ENCODE results near the gene RANBP10. TPM values are rescaled to one million over a fixed set of nuclear protein-coding genes. Genes with fewer than 3 reads are reported as not detected.

RANBP10 gene
- total and polyA plus RNA-seq, 2 of the 8 experiments (the other 6 are each of a cell fraction or from before 2014, with no cell fraction given), result 14.2 to 16.8 TPM

DNA sequence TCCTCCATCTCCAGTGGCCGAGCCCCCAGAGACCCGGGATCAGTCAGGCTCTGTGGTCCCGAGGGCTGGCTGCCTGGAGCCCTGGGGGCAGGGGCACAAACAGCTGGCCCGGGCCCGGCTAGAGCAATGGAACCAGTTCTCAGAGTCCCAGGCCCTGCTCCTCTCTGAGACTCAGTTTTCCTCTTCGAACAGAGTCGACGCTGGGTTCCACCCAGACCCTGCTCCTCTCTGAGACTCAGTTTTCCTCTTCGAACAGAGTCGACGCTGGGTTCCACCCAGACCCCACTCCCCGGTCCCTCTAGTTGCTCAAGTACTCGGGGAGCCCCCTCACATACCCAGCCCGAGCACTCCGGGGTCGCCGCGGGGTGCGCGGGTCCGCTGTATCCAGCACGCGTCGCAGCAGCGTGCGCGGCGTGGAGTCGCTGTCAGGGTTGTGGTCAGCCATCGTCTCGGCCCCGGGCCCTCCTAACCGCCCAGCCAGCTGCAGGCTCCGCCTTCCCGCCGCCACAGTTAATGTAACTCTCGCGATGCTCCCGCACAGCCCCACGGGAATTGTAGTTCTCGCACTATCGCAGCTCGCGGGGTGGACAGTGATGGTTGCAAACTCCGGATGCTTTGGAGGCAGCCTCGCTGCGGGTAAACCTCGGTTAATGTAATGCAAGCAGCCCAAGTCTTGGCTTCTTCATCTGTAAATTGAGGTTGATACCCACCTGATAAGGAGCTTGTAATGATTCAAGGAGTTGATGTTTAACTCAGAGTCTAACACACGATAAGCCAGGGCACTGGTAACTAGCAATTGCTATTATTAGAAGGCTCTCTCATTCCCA, 27.3 kb upstream of the RANBP10 start (continued):
- TF ChIP-seq, protein P1, sequence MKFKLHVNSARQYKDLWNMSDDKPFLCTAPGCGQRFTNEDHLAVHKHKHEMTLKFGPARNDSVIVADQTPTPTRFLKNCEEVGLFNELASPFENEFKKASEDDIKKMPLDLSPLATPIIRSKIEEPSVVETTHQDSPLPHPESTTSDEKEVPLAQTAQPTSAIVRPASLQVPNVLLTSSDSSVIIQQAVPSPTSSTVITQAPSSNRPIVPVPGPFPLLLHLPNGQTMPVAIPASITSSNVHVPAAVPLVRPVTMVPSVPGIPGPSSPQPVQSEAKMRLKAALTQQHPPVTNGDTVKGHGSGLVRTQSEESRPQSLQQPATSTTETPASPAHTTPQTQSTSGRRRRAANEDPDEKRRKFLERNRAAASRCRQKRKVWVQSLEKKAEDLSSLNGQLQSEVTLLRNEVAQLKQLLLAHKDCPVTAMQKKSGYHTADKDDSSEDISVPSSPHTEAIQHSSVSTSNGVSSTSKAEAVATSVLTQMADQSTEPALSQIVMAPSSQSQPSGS (IDR thresholded peaks at IDR 0.05; ENCODE audit: low read length), result 0 out of 2 replicates have a peak, but pooled peaks have one; percentile 62
- TF ChIP-seq CEBPB (IDR thresholded peaks at IDR 0.05; ENCODE audit: low read depth, low read length) (no peak), PHF8 (conservative IDR thresholded peaks at IDR 0.05; ENCODE audit: low read depth, low read length) (peak; percentile 71), KDM5A (IDR thresholded peaks at IDR 0.05; ENCODE audit: low read length) (no peak), GTF2F1 (IDR thresholded peaks at IDR 0.05; ENCODE audit: borderline replicate concordance, low read depth, low read length) (no peak), NANOG (IDR thresholded peaks at IDR 0.05; ENCODE audit: insufficient read depth, low read depth, low read length, poor library complexity, severe bottlenecking) (no peak), EP300 (IDR thresholded peaks at IDR 0.05; ENCODE audit: borderline replicate concordance in 1 of 2, low read depth in 2 of 2, low read length in 2 of 2) (no peak), RBBP5 (IDR thresholded peaks at IDR 0.05; ENCODE audit: borderline replicate concordance, low read depth, low read length) (no peak), JUND (IDR thresholded peaks at IDR 0.05; ENCODE audit: low read length) (0 out of 2 replicates have a peak, but pooled peaks have one; percentile 16), SUZ12 (IDR thresholded peaks at IDR 0.05; ENCODE audit: low read length) (no peak), RNF2 (IDR thresholded peaks at IDR 0.05; ENCODE audit: borderline replicate concordance, low read depth, low read length, missing control alignments, poor library complexity, severe bottlenecking) (no peak), TEAD4 (IDR thresholded peaks at IDR 0.05; ENCODE audit: low read depth, low read length) (no peak), SP4 (IDR thresholded peaks at IDR 0.05; ENCODE audit: low read length) (no peak; the same call in 1 of the 2 replicates), TCF12 (IDR thresholded peaks at IDR 0.05; ENCODE audit: low read depth, low read length) (0 out of 2 replicates have a peak, but pooled peaks have one; percentile 13), SP2 (IDR thresholded peaks at IDR 0.05; ENCODE audit: low read length) (no peak), MAFK (IDR thresholded peaks at IDR 0.05; ENCODE audit: low read depth, low read length) (no peak), TAF7 (optimal IDR thresholded peaks at IDR 0.05; ENCODE audit: borderline replicate concordance, low read depth, low read length) (peak; percentile 84), BRCA1 (IDR thresholded peaks at IDR 0.05; ENCODE audit: low read depth, low read length) (peak; percentile 96), CREB1 (IDR thresholded peaks at IDR 0.05) (no peak; the same call in 1 of the 2 replicates), CTBP2 (IDR thresholded peaks at IDR 0.05; ENCODE audit: borderline replicate concordance, insufficient read depth, insufficient read length, low read length) (no peak)
- TF ChIP-seq, protein P2, sequence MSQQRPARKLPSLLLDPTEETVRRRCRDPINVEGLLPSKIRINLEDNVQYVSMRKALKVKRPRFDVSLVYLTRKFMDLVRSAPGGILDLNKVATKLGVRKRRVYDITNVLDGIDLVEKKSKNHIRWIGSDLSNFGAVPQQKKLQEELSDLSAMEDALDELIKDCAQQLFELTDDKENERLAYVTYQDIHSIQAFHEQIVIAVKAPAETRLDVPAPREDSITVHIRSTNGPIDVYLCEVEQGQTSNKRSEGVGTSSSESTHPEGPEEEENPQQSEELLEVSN (IDR thresholded peaks at IDR 0.05), result peak; percentile 56
